ENCODE measurements around the gene SULT1C2.

The SULT1C2 gene

DNA sequence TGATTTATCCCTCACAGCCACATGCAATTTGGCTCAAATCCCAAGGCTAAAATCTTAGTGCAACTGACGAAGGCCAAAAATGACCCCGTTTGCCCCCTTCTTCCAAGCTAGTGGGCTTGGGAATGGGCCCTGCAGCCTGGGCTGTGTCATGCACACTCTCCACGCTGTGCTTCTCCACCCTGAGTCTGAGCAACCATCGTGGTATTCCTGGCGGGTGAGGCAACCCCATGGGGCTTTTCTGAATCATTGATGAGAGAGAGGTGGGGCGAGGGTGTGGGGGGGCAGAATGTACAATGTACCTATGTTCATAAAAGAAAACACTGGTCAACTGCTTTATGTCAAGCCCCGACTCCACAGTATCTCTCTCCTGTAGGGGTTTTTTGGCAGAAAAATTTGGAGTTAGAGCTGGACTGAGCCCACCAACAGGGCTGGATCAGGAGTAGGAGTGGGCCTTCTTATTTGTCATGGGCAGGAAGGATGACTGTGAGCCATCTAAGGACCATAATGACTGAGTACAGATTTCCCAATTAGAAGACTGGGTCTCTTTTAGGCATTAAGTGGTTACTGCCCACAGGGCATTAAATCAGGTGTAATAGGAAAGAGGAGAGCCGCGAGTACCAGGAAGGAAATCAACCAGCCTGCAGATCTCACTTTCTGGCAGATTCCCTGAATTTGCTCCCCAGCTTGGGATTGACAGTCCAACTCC is 8.9 kb downstream of the SULT1C2 start:
- FAIRE-seq, result no peak

GRCh38 chr2:108301558-108301957 is 12.9 kb downstream of the SULT1C2 start:
- no peak for FAIRE-seq

- FAIRE-seq, result no peak
Observed at GRCh38 chr2:108304975-108305374, 16.3 kb downstream of the SULT1C2 start.

- no peak for FAIRE-seq
Observed at GRCh38 chr2:108305901-108306300, 17.2 kb downstream of the SULT1C2 start.

DNA sequence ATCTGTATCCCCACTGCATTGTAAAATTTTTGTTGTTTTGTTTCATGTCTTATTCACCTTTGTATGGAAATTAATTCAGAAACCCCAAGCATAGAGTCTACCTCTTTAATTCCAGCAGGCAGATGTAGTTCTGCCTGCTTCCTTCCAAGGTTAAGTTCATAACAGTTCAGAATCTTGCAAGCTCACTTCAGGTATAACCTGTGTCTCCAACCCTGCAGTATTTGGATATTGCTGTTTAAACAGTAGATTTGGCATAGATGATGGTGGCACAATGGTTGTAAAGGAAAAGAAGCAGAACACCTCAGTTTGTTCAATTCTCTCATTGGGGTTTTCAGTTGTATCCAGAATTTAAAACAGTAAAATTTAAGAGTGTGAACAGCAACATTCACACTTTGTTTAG is 21.2 kb downstream of the SULT1C2 start:
- no peak for FAIRE-seq

DNA sequence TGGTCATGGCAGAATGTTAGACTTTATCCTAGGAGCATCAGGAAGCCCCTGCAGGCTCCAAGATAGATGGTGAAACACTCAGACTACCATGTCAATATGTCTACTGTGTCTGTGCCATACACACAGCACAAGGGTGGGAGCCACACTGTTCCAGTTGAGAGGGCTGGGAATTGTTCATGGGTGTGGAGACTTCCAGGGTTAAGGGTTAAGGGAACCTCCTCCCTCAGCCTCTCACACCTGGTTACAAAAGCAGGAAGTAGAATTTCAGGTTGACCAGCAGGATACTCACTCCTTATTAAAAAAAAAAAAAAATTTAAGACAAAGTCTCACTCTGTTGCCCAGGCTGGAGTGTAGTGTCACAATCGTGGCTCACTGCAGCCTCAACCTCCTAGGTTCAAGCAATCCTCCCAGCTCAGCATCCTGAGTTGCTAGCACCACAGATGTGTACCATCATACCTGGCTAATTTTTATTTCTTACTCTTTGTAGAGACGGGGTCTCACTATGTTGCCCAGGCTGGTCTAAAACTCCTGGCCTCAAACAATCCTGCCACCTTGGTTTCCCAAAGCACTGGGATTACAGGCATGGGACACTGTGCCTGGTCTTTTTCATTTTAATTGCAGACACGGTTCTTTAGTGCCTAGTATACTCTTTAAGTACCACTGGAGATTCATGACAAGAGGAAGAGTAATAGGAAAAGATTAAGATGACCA is 26.0 kb downstream of the SULT1C2 start:
- FAIRE-seq, result no peak

- peak; percentile 77 for FAIRE-seq
Observed at GRCh38 chr2:108315444-108315934, 26.8 kb downstream of the SULT1C2 start.

- FAIRE-seq, result no peak
Observed at GRCh38 chr2:108316033-108316432, 27.3 kb downstream of the SULT1C2 start.

DNA sequence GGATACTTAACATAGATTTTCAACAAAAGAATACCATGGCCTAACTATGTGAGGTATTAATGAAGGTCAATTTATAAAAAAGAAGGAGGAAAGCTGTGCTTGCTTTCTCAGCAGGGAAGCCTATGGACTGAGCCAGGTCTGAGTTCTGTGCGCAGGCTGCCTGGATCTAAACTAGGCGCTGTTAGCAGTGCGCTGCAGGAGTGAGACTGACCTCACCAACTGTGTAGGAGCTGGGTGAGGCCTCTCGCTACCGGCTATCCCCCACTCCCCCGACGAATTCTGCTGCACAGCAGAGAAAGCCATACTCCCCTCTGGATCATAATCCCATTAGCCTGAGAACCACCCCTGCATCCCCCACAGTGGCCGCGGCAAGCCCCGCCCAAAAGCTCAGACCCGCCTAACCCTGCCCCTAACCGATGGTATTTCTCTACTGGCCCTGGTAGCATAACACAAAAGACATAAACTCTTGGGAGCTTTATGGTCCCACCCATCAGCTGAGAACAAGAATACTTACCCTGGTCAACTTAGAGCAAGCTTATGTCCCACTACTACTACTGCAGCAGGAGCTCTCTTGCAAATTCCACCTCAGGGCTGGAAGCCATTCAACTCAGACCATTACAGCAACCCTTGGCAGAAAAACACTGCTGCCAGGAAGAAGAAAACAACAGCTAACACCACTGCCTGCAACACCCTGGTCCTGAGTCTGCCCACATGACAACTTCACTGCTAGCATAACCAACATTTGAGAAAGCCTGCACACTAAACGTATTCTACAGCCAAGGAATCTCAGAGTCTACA is 28.0 kb downstream of the SULT1C2 start:
- FAIRE-seq, result no peak

DNA sequence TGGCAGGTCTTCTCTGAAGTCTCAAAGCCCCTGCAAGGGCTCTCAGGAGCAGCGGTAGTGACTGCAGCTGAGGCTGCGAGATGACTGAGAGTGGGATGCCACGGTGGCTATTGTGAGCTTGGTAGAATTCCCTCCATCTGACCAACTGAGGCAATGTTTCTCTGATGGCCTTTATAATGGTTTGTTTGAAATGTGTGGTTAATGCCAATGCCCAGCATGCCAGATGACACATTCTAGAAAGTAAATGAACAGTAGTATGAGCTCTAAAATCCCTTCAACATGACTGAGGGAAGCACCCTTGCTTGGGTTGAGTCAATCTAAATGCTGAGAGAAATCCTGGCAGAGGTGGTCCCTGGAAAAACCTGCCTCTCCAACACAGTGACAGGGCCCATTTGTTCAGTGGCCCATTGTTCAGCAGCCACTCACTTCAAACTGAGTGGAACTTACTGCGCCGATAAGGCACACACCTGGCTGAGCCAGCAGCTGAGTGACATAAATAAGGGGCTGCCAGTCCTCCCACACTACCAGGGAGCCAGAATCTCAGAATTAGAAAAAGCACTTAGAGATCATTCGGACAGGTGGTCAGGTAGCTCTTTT is 31.7 kb downstream of the SULT1C2 start:
- no peak for FAIRE-seq

- no peak for FAIRE-seq
Observed at GRCh38 chr2:108323619-108324018, 34.9 kb downstream of the SULT1C2 start.

DNA sequence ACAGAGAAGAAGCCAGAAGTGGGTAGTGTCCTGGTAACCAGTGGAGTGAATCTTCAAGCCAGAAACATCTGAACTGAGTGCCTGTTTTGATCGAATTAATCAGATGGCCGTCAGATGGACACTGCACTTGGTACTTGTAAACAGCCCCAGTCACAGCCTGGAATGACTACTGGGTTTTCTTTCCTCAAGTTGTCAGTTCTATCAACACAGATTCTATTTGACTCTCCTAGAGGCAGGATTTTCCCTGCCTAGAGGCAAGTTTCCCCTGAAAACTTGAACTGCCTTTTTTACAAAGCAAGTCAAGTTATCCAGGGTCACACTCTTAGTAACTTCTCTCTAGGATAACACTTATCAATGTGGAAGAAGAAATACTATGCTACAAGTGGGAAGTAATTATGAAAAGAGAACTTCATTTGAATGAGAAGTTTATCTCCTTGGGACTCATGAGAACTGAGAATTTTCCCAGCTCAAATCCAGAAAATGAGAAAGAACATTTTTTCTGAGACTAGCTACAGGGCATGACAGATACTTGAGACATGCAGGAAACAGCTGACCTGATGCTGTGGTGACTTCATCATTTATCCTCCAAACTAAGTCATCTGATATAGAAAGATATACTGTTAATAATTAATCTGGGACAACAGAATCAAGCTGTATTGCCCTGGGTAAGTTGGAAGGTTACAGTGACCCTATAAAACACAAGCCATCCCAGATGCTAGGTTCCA is 36.0 kb downstream of the SULT1C2 start:
- FAIRE-seq, result no peak

GRCh38 chr2:108325756-108326155 is 37.1 kb downstream of the SULT1C2 start:
- FAIRE-seq, result no peak

- no peak for FAIRE-seq
Observed at GRCh38 chr2:108329771-108330170, 41.1 kb downstream of the SULT1C2 start.

DNA sequence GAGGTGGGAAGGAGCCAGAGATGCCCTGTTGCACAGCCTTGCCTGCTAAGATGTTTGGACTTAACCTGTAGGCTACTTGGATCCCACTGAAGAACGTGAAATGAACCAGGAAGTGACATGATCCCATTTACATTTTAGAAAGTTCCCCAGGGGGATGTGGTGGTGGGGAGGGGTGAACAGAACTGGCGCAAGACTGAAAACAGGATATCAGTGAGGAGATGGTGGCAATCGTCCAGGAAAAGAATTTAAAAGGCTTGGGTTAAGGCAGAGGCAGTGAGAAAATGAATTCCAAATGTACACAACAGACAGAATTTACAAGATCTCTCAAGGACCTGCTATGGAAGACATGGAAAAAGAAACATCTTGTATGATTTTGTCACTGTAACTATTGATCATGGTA is 42.3 kb downstream of the SULT1C2 start:
- FAIRE-seq, result no peak

- no peak for FAIRE-seq
Observed at GRCh38 chr2:108345951-108346350, 57.3 kb downstream of the SULT1C2 start.

DNA sequence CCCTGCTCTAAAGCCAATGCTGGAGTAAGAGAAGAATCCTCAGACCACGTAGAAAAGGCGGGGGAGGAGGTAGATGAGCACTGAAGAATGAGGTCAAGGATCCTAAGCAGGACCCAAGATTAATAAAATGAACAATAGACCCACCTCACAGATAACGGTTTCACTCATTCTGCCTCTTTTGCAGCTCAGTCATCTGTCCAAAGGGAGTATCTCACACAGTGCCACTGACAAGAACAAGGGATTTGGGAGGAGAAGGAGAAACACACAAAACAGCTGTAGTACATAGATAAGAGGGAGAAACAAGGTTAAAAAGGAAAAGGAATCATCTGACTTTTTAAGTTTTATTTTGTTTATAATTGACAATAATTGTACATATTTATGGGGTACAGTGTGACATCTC is 58.1 kb downstream of the SULT1C2 start:
- no peak for FAIRE-seq

- no peak for FAIRE-seq
Observed at GRCh38 chr2:108347786-108348185, 59.1 kb downstream of the SULT1C2 start.

DNA sequence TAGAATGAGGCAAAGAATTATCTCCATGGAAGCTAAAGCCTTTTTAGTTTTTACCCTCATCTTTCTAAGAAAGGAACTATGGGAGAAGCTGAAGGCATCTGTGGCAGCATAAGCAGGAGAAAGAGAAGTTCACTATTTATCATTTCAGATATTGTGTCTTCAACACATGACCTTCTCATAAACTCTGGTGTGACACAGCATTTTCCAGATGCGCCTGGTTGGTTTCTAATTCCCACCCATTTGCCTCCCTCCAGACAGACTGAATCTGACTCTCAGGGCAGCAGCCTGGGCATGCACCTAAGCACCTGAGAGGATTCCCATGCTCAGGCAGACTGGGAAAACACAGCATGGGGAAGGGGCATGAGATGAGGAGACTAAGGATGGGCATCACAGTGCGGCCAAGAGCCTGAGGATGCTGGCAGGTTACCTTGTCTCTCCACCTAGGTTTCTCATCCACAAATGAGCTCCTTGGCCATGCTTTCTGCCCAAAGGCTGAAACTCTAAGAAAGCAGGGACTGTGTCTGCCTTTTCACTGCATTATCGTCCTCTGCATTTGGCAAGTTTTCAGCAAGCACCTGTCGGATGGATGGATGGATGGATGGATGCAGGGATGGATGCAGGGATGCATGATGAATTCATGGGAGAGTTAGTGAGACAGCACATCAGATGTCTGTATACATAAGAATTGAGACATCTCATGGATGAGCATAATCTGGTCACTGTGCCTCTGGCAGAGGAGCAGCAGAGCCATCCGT is 60.3 kb downstream of the SULT1C2 start:
- no peak for FAIRE-seq

GRCh38 chr2:108349571-108349928 is 60.9 kb downstream of the SULT1C2 start:
- FAIRE-seq, result no peak

DNA sequence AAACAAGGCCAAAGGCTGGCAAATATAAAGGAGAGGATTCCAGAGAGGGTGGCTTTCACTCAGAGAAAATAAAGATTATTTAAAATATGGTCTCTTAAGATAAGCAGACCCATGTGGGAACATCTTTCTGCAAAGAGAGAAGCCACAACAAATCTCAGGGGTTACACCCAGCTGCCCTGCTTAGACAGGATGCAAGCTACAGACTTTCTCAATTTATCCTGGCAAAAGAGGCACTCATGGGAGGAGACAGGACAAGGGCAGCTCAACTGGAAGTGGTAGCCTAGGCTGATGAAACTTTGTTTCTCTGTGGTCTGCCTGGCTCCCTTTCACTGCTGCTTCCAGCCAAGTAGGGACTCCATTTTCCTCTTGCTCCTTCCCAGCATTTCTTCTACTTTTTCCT is 63.2 kb downstream of the SULT1C2 start:
- FAIRE-seq, result no peak

- no peak for FAIRE-seq
Observed at GRCh38 chr2:108354136-108354535, 65.4 kb downstream of the SULT1C2 start.

All from endometrium (tissue), 2 donors.